Measurements from ENCODE around the gene BATF2.
"Not testable (repeated sequence)": the region's sequence is repeated elsewhere in the genome, so short reads cannot be mapped to it uniquely, and the experiment has no call there.

BATF2 gene

DNA sequence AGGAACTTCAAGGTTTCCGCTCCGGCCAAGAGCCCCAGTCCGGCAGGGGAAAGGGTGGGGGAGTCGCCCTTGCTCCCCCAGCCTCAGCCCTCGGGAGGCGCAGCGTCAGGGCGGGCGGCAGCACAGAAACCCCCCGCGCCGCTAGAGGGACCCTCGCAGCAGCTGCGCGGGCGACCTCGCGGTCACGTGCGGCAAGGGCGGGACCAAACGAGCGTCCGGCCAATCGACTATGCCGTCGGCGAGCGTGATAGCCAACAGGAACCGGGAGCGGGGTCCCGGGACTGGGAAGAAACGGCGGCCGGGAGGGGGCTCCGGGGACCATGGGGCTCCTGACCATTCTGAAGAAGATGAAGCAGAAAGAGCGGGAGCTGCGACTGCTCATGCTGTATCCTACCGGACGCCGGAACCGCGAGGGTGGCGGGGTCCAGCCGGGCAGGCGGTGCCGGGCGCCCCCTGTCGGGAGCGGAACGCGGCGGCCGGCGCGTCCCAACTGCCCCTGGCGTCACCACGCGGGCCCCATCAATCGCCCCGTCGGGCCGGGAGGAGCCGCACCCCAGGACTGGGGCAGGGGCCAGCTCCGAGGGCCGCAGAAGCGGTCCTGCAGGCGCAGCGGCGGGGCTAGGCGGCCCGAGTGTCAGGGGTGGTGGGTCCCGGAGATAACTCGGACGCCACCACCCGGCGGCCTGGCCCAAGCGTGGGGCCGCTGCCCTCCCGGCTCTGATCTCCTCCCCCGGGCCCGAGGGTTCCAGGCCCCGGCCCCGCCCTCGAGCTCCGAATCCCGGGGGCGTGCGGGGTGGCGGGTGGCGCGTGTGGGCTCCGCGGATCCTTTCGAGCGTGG, 17.3 kb upstream of the BATF2 start, which contains the start of gene ARL2:
ARL2 (plus strand) TSS at position 273 of the 838 bp plus-strand sequence; CDS start at position 321, 48 bp downstream.
- DNase-seq (ENCODE audit: low spot score), result peak; percentile 92

DNA sequence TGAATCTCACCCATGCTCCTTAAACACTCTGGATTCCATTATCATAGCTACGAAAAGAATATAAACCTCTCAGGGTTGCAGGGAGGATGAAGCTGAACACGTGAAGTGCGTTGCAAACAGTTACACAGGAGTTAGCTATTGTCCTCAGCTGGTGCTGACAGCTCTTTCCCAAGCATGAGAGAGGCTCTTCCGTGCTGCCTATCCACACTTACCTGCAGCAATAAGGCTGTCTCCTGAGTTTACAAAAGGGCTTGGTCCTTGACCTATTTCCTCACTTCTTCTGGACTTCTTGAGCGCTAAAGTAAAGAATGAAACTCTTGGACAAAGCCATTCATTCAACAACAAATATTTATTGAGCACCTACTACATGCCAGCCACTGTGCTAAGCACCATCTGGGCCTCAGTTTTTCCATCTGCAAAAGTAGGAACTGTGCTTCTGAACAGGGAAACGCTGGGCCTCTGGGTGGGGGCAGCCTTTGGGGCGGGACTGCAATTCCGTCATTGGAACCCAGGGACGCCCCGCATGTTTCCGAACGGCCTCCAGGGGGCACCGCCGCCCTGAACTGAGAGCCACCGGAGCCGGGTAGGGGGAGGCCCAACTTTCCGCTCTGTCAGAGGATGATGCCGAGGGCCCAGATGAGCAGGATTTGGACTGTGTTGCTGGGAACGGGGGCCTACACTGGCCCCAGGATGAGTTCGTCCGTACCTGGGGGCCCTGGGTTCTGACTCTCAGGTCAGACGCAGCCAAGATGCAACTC, 16.5 kb upstream of the BATF2 start:
- peak; percentile 90 for DNase-seq (ENCODE audit: low spot score)

DNA sequence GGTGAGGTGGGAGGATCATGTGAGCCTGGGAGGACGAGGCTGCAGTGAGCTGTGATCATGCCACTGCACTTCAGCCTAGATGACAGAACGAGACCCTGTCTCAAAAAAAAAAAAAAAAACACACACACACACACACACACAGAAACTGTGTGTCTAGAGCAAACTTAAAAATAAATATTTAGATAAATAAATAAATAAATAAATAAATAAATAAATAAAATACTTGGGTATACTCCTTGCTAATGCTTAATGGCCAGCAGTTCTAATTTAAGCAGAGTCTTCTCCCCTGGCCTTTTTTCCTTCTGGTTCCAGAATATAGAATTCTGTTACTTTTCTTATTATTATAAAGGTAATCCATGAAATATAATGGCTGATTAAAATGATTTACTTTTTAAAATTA, 12.1 kb upstream of the BATF2 start:
- DNase-seq (ENCODE audit: low spot score), result no peak

DNA sequence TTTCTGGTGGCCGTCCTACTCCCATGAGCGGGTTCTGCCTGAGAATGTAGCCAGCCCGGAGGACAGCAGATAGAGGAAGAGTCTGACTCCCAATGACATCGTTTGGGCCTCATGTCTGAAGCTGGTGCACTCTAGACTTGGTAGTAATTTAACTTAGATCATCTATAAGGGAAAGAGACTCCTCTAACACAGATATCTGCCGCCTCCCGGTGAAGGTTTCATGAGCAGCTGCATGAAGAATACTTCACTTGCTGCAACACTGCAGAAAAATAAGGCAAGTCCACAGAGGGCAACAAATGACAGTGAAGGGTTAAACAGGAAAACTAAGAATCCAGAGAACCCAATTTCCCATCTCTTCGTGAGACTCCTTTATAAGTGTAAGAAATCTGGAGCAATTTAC, 11.2 kb upstream of the BATF2 start:
- DNase-seq (ENCODE audit: low spot score), result no peak

DNA sequence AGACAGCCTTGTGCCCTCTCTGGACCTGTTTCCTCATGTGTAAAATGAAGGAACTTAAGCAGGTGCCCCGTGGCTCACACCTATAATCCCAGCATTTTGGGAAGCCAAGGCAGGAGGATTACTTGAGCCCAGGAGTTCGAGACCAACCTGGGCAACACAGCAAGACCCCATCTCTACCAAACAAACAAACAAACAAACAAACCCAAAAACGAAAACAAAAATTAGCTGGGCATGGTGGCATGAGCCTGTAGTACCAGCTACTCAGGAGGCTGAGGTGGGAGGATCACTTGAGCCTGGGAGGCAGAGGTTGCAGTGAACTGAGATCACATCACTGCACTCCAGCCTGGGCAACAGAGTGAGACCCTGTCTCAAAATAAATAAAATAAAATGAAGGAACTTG, 7.2 kb upstream of the BATF2 start:
- DNase-seq (ENCODE audit: low spot score), result not testable (repeated sequence)

DNA sequence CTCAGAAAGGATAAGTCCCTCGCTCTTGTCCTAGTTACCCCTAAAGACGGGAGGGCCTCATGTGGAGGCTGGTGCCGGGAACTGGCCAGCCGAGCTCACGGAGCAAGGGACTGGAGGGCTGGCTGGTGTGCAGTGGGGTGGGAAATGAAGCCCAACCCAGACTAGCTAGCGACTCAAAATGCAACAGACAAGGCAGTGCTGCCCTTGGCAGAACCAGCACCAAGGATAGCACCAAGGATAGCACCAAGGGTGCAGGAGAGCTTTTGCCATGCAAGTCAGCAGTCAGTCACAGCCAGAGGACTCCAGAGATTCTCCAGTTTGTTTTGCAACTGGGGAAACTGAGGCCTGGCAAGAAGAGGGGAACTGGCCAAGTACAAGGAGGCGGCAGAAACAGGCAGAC, 6.5 kb upstream of the BATF2 start:
- DNase-seq (ENCODE audit: low spot score), result no peak

DNA sequence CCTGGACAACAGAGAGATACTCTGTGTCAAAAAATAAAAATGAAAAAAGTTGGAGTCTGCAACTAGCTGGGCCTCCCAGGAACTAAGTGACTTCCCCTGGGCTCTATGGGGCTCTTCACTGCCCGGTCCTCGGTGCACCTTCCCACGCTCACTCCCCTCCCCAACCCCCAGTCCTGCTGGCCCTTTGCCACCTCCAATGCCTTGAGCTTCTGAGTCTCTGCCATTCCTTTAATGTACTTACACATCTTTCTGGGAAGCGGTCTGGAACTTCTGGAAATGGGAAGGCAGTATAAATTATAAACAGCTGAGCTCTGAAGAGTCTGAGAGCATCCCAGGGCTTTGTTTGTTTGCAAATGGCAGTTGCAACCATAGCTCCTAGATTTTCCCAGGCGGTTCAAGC, 5.9 kb upstream of the BATF2 start:
- DNase-seq (ENCODE audit: low spot score), result no peak

DNA sequence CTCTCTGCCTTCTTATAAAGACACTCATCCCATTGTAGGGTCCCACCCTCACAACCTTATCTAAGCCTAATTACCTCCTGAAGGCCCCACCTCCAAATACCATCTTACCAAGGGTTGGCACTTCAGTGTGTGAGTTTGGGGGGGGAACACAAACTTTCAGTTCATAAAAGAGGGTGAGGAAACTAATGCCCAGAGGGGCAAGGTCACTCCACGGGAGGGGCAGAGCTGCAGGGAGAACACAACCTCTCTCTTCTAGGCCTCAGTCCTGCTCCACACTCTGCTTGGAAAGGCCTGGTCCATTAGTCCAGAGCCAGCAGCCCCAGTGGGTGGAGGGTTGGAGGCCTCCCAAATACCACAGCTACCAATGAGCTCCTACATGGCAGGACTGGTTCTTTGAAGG, 2.7 kb upstream of the BATF2 start:
- no peak for DNase-seq (ENCODE audit: low spot score)

DNA sequence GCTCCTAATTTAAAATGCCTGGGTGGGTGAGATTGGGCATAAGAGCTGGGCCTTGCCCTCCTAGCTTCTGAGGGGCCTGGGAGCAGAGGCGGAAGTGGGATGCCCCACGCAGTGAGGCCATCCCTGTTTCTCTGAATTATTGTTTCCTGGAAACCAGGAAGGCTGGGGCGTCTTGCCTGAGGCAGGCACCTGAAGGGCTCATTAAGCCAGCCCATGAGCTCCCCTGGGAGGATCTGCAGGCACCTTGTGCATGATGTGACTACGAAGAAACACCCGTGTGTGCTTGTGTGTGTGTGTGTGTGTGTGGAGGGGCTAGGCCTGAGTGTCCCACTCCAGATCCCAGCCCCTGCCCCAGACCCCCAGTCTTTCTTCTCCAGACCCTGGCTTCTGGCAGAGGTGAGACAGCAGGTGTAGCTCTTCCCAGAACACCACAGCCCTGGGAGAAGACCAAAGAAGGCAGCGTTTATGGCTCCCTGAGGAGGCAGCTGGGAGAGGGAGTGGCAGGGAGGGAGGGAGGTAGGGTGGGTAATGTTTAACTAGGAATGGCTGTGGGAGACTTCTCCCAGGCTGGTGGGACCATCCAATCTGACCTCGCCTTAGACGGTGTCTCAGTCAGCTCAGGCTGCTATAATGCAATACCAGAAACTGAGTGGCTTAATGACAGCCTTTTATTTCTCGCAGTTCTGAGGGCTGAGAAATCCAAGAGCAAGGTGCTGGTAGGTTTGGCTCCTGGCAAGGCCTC, 2.1 kb upstream of the BATF2 start:
- DNase-seq (ENCODE audit: low spot score), result no peak

DNA sequence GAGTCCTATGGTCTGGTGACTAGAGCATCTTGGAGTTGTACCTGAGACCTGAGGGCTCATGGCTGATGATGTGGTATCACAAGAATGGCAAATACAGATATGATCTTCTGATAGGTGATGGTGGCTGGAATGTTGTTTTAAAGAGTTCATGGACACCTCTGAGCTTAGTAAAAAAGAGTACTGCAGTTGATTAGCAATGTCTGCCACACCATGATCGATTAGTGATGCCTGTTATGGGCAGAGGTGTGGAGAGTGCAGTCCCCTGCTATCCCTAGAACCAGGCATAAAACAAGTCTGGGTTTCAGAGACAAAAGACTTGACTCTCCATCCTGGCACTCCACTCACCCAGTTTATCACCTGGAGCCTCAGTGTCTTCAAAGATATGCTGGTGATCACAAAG, 1.4 kb upstream of the BATF2 start:
- DNase-seq (ENCODE audit: low spot score), result no peak

DNA sequence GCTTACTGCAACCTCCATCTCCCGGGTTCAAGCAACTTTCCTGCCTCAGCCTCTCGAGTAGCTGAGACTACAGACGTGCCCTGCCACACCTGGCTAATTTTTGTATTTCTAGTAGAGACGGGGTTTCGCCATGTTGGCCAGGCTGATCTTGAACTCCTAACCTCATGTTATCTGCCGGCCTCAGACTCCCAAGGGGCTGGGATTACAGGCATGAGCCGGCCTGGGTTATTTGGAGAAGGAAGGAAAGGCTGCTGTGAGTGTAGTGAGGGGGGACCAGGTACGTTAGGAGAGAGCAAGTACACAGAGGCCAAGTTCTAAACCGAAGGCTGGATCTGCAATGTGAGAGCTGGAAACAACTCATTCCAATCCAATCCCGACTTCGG, 453 bp downstream of the BATF2 start:
- DNase-seq (ENCODE audit: low spot score), result no peak

DNA sequence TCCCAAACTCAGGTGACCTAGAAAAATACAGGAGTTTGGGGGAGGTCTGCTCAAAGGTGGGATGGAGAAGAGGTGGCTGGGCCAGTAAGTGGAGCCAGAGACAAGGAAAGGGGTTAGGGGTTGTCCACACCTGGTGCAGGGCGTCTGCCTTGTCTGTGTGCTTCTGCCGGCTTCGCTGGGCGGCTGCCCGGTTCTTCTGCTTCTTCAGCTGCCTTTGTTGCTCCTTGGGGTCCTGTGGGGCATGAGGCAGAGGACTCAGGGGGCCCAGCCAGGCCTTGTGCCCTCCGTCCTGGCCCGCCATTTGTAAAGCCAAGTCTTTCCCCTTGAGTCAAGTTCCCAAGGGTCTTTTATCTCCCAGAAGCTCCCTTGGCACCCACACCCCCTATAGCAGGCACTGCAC, 2.5 kb downstream of the BATF2 start:
- no peak for DNase-seq (ENCODE audit: low spot score)

DNA sequence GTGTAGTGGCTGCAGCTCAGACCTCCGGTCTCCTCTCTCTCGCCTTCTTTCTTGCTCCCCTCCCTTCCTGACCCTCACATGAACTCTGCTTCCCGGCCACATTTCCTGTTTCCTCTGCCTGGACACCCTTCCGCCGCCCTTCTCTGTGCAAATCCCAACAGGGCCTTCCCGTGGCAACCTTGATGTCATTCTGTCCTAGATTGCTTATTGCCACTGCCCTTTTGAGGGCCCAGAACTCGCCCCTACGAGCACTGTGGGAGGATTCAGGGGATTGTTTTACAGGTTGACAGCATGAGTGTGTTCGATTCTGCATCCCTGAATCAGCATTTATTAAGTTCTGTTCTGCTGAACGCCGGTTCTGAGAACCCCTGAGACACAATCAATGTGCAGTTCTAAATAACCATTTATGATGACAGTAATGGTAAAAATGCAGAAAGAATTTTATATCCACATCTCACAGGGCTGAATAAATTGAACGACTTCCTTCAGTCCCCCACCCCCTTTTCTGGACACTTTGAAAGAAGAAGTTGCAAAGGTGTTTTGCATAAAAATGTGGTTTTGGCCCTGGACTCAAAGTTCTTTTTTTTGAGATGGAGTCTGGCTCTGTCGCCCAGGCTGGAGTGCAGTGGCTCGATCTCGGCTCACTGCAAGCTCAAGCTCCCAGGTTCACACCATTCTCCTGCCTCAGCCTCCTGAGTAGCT, 6.4 kb downstream of the BATF2 start:
- DNase-seq (ENCODE audit: low spot score), result no peak

DNA sequence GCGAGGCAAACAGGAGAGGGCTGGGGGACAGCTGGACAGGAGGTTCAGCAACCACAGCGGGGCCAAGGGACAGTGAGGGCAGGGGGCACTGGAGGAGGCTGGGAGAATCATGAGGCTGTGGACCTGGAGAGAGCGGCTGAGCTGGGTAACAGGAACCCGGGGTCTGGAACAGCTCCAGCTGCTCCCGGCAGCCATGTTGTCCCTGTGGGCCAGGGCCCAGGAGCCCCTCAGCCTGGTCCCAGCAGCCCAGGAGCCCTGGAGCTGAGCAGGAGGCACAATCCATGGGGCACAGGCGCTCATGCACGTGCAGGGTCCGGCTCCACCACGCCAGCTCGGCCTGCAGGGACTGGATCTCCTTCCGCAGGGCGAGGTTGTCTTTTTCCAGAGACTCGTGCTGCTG, 7.4 kb downstream of the BATF2 start:
- DNase-seq (ENCODE audit: low spot score), result no peak

DNA sequence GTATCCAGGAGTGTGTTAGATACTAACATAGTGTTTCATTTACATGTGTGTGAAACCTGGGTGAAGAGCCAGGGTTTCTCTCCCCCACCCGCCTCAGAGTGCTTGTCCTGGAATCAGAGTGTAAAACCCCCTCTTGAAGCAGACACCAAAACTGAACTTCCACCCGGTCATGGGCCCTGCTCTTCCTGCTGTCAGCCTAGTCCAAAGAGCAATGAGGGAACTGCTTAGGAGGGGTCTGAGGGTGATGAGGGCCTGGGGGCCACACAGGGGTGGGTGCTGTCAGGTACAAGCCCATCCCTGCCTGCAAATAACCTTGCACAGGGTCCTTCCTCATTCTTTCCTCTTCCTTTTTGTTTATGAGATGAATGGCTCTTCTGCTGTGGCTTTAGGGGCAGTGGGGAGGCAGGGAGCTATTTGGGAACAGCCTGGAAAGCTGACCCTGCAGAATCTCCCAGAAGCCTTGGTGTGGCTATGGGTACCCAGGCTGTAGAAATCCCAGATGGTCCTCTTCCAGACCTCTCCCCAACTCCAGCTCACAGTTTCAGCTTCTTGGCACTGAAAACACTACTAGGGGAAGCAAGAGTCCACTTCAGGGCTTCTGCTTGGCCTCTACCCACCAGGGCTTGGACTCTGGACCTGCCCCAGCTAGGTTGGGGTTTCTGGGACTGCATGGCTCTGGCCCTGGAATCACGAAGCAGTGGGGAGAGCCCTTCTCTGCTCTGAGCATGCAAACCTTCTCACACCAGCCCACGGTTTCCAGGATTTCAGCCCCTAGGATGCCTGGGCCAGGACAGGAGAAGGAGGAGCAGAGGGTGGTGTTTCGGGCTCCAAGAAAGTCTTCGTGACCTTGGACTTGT, 8.5 kb downstream of the BATF2 start:
- DNase-seq (ENCODE audit: low spot score), result no peak

DNA sequence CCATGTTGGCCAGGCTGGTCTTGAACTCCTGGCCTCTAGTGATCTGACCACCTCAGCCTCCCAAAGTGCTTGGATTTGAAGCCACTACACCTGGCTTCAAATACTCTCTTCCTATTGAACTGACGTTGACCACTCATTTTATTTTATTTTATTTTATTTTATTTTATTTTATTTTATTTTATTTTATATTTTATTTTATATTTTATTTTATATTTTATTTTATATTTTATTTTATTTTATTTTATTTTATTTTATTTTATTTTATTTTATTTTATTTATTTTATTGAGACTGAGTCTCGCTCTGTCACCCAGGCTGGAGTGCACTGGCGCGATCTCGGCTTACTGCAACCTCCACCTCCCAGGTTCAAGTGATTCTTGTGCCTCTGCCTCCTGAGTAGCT, 13.4 kb downstream of the BATF2 start:
- DNase-seq (ENCODE audit: low spot score), result not testable (repeated sequence)

DNA sequence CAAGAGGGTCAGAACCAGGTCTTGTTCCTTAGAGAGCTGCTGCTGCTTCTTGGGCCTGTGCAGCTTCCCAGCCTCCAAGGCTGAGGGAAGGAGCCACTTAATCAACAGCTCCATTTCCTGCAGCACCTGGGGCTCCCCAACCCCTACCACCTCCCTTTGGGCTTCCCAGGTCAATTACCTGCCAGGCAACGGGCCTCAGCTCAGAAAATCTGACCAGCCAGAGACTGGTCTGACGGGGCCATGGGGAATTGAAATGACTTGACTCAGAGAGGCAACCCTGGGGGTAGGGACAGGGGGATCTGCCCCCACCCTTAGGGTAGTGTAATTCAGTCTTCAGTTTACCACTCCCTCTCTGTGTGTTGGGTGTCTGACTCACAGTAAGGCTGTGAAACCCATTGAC, 20.1 kb downstream of the BATF2 start:
- no peak for DNase-seq (ENCODE audit: low spot score)

DNA sequence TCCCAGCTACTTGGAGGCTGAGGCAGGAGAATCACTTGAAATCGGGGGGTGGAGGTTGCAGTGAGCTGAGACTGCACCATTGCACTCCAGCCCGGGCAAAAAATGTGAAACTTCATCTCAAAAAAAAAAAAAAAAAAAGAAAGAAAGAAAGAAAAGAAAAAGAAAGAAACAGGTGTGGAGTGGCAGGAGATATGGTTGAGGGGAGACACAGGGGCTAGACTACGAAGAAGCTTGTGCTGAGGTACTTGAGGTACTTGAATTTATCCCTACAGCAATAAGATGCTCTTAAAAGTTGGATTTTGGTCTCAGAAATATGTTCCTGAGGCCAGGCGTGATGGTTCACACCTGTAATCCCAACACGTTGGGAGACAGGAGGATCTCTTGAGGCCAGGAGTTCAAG, 22.6 kb downstream of the BATF2 start:
- DNase-seq (ENCODE audit: low spot score), result no peak

DNA sequence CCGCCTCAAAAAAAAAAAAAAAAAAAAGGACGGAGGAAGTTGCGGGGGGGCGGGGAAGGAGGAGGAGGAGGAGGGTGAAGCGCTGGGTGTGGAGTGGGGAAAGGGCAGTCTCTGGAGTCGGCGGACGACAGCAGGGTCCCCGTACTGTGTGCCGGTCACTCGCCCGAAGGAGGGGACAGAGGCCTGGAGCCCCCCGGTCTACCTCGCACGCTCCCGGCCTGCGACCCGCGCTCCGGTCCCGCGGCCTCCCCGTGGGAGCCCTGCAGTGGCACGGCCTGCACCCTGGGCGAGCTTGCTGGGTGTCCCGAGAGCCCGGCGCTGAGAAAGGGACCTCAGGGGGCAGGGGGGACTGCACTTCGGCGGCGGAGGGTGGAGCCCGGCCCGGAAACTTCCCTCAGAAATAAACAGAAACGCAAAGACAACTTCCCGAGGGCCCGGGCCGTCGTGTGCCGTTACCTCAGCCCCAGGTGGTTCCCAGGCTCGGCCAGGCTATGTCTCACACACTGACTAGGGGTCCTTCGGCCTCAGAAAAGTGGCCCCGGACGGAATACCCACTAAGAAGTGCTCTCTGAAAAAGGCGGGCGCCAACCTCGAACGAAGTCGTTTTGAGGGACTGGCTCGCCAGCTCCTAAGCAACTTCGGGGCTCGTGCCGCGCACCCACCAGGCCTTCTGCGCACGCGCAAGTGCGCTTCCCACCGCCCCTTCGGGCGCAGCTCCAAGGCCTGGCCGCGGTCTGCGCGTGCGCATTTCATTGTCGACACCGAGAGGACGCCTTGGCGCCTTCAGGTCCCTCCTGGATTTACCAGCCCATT, 25.1 kb downstream of the BATF2 start, which contains the start of gene MAJIN:
MAJIN (minus strand) TSS at position 688 of the 813 bp plus-strand sequence. CDS start 12,703 bp downstream, outside the sequence.
- peak; percentile 63 for DNase-seq (ENCODE audit: low spot score)

DNA sequence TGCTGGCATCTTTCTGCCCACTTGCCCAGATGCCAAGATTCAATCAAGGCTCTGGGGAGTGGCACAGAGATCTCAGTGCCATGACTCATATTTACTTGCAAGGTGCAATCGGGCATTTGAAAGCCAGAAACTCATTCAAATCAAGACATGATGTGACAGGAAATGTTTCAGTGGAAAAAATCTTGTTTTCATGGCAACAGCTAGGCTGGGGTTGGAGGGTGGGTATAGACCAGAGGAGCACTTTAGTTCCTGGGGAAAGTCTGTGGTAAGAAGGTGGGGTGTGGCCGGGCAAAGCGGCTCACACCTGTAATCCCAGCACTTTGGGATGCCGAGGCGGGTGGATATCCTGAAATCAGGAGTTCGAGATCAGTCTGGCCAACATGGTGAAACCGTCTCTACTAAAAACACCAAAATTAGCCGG, 26.0 kb downstream of the BATF2 start:
- no peak for DNase-seq (ENCODE audit: low spot score)
